GM23248 (cell line): ENCODE measurements around the gene QSER1. TPM values are rescaled to one million over a fixed set of nuclear protein-coding genes. Genes with fewer than 3 reads are reported as not detected.

Experiments used
- DNase-seq: peaks from one replicate; pipeline ENCODE4 v3.0.0-alpha.2; 2015
- H2AFZ ChIP-seq: fragments of 200-600 bp; sonication (generic); 2 replicates; pipeline ENCODE4 v1.6.1; 2016; ENCODE audit warnings: antibody characterized with exemption
- H3F3A ChIP-seq: fragments of 200-600 bp; sonication (generic); 2 replicates; pipeline ENCODE4 v1.6.1; 2016; ENCODE audit warnings: mild to moderate bottlenecking, antibody characterized with exemption, mixed run types; ENCODE audit not compliant: insufficient read depth
- H3K27ac ChIP-seq: fragments of 200-600 bp; sonication (generic); 2 replicates; pipeline ENCODE4 v1.5.1; 2016; ENCODE audit warnings: mild to moderate bottlenecking
- H3K27me3 ChIP-seq: fragments of 200-600 bp; sonication (generic); replicated peaks from 2 replicates; pipeline ENCODE4 v1.6.1; 2016; ENCODE audit warnings: mild to moderate bottlenecking; ENCODE audit not compliant: insufficient read depth
- H3K36me3 ChIP-seq: fragments of 200-600 bp; sonication (generic); 2 replicates; pipeline ENCODE4 v1.6.1; 2016; ENCODE audit warnings: low read depth, mild to moderate bottlenecking
- H3K4me1 ChIP-seq: fragments of 200-600 bp; sonication (generic); 2 replicates; pipeline ENCODE4 v1.6.1; 2016; ENCODE audit warnings: mild to moderate bottlenecking; ENCODE audit not compliant: insufficient read depth
- H3K4me2 ChIP-seq: fragments of 200-600 bp; sonication (generic); one replicate; pipeline ENCODE4 v1.6.1; 2016; ENCODE audit warnings: mild to moderate bottlenecking; ENCODE audit not compliant: unreplicated experiment
- H3K4me3 ChIP-seq: fragments of 200-600 bp; sonication (generic); 2 replicates; pipeline ENCODE4 v1.5.1; 2016; ENCODE audit warnings: mild to moderate bottlenecking
- H3K79me2 ChIP-seq: fragments of 200-600 bp; sonication (generic); 2 replicates; pipeline ENCODE4 v1.6.1; 2016; ENCODE audit warnings: mild to moderate bottlenecking; ENCODE audit not compliant: insufficient read depth
- H3K9ac ChIP-seq: fragments of 200-600 bp; sonication (generic); 2 replicates; pipeline ENCODE4 v1.6.1; 2016; ENCODE audit warnings: mild to moderate bottlenecking
- H3K9me2 ChIP-seq: fragments of 200-600 bp; sonication (generic); 2 replicates; pipeline ENCODE4 v1.6.1; 2016; ENCODE audit warnings: mixed run types, mild to moderate bottlenecking, moderate library complexity; ENCODE audit not compliant: insufficient read depth
- H3K9me3 ChIP-seq: fragments of 200-600 bp; sonication (generic); one replicate; pipeline ENCODE4 v1.6.1; 2017; ENCODE audit warnings: low read depth
- H4K20me1 ChIP-seq: fragments of 200-600 bp; sonication (generic); 2 replicates; pipeline ENCODE4 v1.6.0; 2016; ENCODE audit not compliant: insufficient read depth
- EZH2 ChIP-seq: fragments of 200-600 bp; sonication (generic); IDR thresholded peaks from 2 replicates; pipeline ENCODE4 v1.6.1; 2018; ENCODE audit warnings: antibody characterized with exemption, mild to moderate bottlenecking; ENCODE audit not compliant: insufficient read depth, poor library complexity, severe bottlenecking
- EZH2phosphoT487 ChIP-seq: fragments of 200-600 bp; sonication (generic); IDR thresholded peaks from 2 replicates; pipeline ENCODE4 v1.6.1; 2018; ENCODE audit warnings: antibody characterized with exemption, moderate library complexity, mild to moderate bottlenecking, low read depth; ENCODE audit not compliant: insufficient read depth
- WGBS, 2 experiments: methylation state at CpG; one replicate each; pipeline ENCODE4 v1.1.6; 2015 to 2017; ENCODE audit warnings: low lambda C conversion rate in 2 of 2, low coverage in 1 of 2; ENCODE audit errors: missing lambda C conversion rate in 2 of 2; 5-methylcytosine and 5-hydroxymethylcytosine counted together
- in situ Hi-C: fragments of 300-500 bp; cut with MboI; formaldehyde crosslinking; loops from 2 replicates; pipeline ENCODE4 v1.15.0; 2020
- polyA plus RNA-seq: library from polyadenylated mRNA; unstranded; fragments of >200 nt; fragmentation: Nextera tagmentation; extraction: Ambion mirVana; gene quantifications from 2 replicates; pipeline ENCODE4 v1.2.1, GENCODE V29; 2016
- total RNA-seq: library from RNA; depleted of rRNA; stranded (reverse); fragments of >200 nt; shearing (Covaris generic); gene quantifications from 2 replicates; pipeline ENCODE4 v1.2.3, GENCODE V29; 2014

Gene QSER1
- total and polyA plus RNA-seq, 2 experiments from 2014 or later = 4.9 to 16.5 TPM

- Histone ChIP-seq H3K27ac (no peak overlapping the region), H4K20me1 (no peaks in the 10 kb centered on the region; the same call in 1 of the 2 replicates), H3K4me1 (no peaks in the 10 kb centered on the region), H3K9ac (no peak overlapping the region), H2AFZ (no peak overlapping the region), H3K79me2 (peaks cover 100% of the 10 kb centered on the region), H3K27me3 (no peaks in the 10 kb centered on the region), H3K4me3 (no peak overlapping the region), H3F3A (no peaks in the 10 kb centered on the region), H3K9me3 (no peaks in the 10 kb centered on the region), H3K9me2 (no peaks in the 10 kb centered on the region), H3K4me2 (no peak overlapping the region), H3K36me3 (no peaks in the 10 kb centered on the region)
- in situ Hi-C loops = no loop called here
- no peak for DNase-seq
- TF ChIP-seq EZH2phosphoT487 = no peak
- no peak for TF ChIP-seq EZH2
- WGBS, 2 experiments = 92 to 95% methylated on average over 7 of the region's 7 CpGs
Observed at GRCh38 chr11:32913445-32913844, 20.8 kb downstream of the QSER1 start.

DNA sequence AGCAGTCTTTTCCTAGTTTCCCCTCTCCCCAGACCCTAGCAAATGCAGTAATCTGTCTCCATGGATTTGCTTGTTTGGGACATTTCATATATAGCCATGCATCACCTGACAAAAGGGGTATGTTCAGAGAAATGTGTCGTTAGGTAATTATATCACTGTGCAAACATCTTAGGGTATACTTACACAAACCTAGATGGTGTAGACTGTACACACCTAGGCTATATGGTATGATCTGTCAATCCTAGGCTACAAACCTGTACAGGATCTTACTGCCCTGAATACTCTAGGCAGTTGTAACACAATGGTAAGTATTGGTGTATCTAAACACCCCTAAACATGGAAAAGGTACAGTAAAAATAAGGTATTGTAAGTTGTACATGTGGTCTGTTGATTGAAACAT lies 23.8 kb downstream of the QSER1 start:
- in situ Hi-C loops = no loop called here
- peaks cover 100% of the 10 kb centered on the region for H3K79me2 ChIP-seq
- H2AFZ ChIP-seq = no peak overlapping the region
- no peaks in the 10 kb centered on the region for H3K36me3 ChIP-seq
- no peak overlapping the region for H3K4me3 ChIP-seq
- no peak for DNase-seq
- H3K9ac ChIP-seq = no peak overlapping the region
- H3K9me3 ChIP-seq = no peaks in the 10 kb centered on the region
- no peaks in the 10 kb centered on the region for H3K9me2 ChIP-seq
- 94 to 100% methylated on average over 1 of the region's 1 CpG for WGBS, 2 experiments
- no peaks in the 10 kb centered on the region; the same call in 1 of the 2 replicates for H4K20me1 ChIP-seq
- no peak overlapping the region for H3K27ac ChIP-seq
- H3K4me2 ChIP-seq = no peak overlapping the region
- no peak for TF ChIP-seq EZH2
- H3K27me3 ChIP-seq = no peaks in the 10 kb centered on the region
- no peaks in the 10 kb centered on the region for H3F3A ChIP-seq
- H3K4me1 ChIP-seq = no peaks in the 10 kb centered on the region

- no peak overlapping the region for H3K9ac ChIP-seq
- H4K20me1 ChIP-seq = no peaks in the 10 kb centered on the region; the same call in 1 of the 2 replicates
- H3K27me3 ChIP-seq = no peaks in the 10 kb centered on the region
- H2AFZ ChIP-seq = no peak overlapping the region
- no peak for TF ChIP-seq EZH2phosphoT487
- no peak for TF ChIP-seq EZH2
- no peak for DNase-seq
- no peaks in the 10 kb centered on the region for H3K9me2 ChIP-seq
- no peaks in the 10 kb centered on the region for H3K9me3 ChIP-seq
- WGBS, 2 experiments = 89 to 92% methylated on average over 8 of the region's 8 CpGs
- in situ Hi-C loops = no loop called here
- H3K27ac ChIP-seq = no peak overlapping the region
- H3K4me3 ChIP-seq = no peak overlapping the region
- no peaks in the 10 kb centered on the region for H3K4me1 ChIP-seq
- no peaks in the 10 kb centered on the region for H3K36me3 ChIP-seq
- no peak overlapping the region for H3K4me2 ChIP-seq
- H3F3A ChIP-seq = no peaks in the 10 kb centered on the region
- peaks cover 100% of the 10 kb centered on the region for H3K79me2 ChIP-seq
Observed at GRCh38 chr11:32916994-32917393, 24.4 kb downstream of the QSER1 start.

- in situ Hi-C loops = no loop called here
- Histone ChIP-seq H3K9me2 (no peaks in the 10 kb centered on the region), H3K27me3 (no peaks in the 10 kb centered on the region), H2AFZ (no peak overlapping the region), H3K9me3 (no peaks in the 10 kb centered on the region), H3K4me3 (no peak overlapping the region), H3F3A (no peaks in the 10 kb centered on the region), H3K36me3 (no peaks in the 10 kb centered on the region), H3K4me1 (no peaks in the 10 kb centered on the region), H3K27ac (no peak overlapping the region), H3K79me2 (peaks cover 100% of the 10 kb centered on the region), H3K4me2 (no peak overlapping the region), H3K9ac (no peak overlapping the region), H4K20me1 (no peaks in the 10 kb centered on the region; the same call in 1 of the 2 replicates)
- DNase-seq = no peak
- 63% methylated on average over 1 of the region's 1 CpG for WGBS, 2 experiments
- TF ChIP-seq EZH2 (no peak), EZH2phosphoT487 (no peak)
Observed at GRCh38 chr11:32918427-32918826, 25.8 kb downstream of the QSER1 start.

GRCh38 chr11:32919338-32919737 lies 26.7 kb downstream of the QSER1 start:
- DNase-seq = no peak

More at GRCh38 chr11:32919338-32919737, 26.7 kb downstream of the QSER1 start:
- H3K4me1 ChIP-seq = no peaks in the 10 kb centered on the region
- H3K36me3 ChIP-seq = no peaks in the 10 kb centered on the region
- no peak overlapping the region for H3K27ac ChIP-seq
- H3K27me3 ChIP-seq = no peaks in the 10 kb centered on the region
- H3K4me3 ChIP-seq = no peak overlapping the region
- in situ Hi-C loops = no loop called here
- no peaks in the 10 kb centered on the region; the same call in 1 of the 2 replicates for H4K20me1 ChIP-seq
- H3K79me2 ChIP-seq = peaks cover 100% of the 10 kb centered on the region
- no peaks in the 10 kb centered on the region for H3K9me2 ChIP-seq
- H3K9ac ChIP-seq = no peak overlapping the region
- no peak overlapping the region for H3K4me2 ChIP-seq
- no peaks in the 10 kb centered on the region for H3K9me3 ChIP-seq
- 73 to 75% methylated on average over 4 of the region's 4 CpGs for WGBS, 2 experiments
- H2AFZ ChIP-seq = no peak overlapping the region
- no peaks in the 10 kb centered on the region for H3F3A ChIP-seq
- no peak for TF ChIP-seq EZH2phosphoT487
- no peak for TF ChIP-seq EZH2
